Suppressor macrophage (primary cell): ENCODE results near the gene ANKDD1A.

Experiments used
- DNase-seq, 4 experiments: peaks; one replicate each; pipeline ENCODE4 v3.0.0-alpha.2; 2020 to 2022
- total RNA-seq, 17 experiments: gene quantifications; one replicate each; lab custom pipeline; 2026; ENCODE audit warnings: mixed read lengths in 6 of 17, inconsistent platforms in 3 of 17; lab: John Stamatoyannopoulos, UW

ANKDD1A gene
- 1.6 to 11.6 (median 4.1) reads per million in 17 experiments for total RNA-seq

GRCh38 chr15:64911311-64912186 is at the start of gene ANKDD1A:
ANKDD1A (plus strand) TSS chr15:64911902; CDS start chr15:64911931, 29 bp downstream.
- peak; percentile 53 to 78 (median 63) for DNase-seq

GRCh38 chr15:64861960-64862359 is 49.7 kb upstream of the ANKDD1A start:
- no peak for DNase-seq

GRCh38 chr15:64862408-64862807 is 49.3 kb upstream of the ANKDD1A start:
- peak in 1 of 4 experiments; percentile 55 for DNase-seq

GRCh38 chr15:64864068-64864467 is 47.6 kb upstream of the ANKDD1A start:
- no peak for DNase-seq

- peak in 1 of 4 experiments; percentile 2 for DNase-seq
Observed at GRCh38 chr15:64865126-64865997, 46.3 kb upstream of the ANKDD1A start.

GRCh38 chr15:64865998-64866520 is 45.6 kb upstream of the ANKDD1A start:
- DNase-seq, result peak in 1 of 4 experiments; percentile 13

- DNase-seq, result no peak
Observed at GRCh38 chr15:64869501-64869900, 42.2 kb upstream of the ANKDD1A start.

- DNase-seq, result peak in 2 of 4 experiments; percentile 42 to 47
Observed at GRCh38 chr15:64870353-64870752, 41.3 kb upstream of the ANKDD1A start.

GRCh38 chr15:64875641-64876223 is 36.0 kb upstream of the ANKDD1A start:
- DNase-seq, result peak in 2 of 4 experiments; percentile 17 to 47

- DNase-seq, result peak; percentile 89 to 95 (median 94)
Observed at GRCh38 chr15:64877435-64877834, 34.3 kb upstream of the ANKDD1A start.

GRCh38 chr15:64878705-64879104 is 33.0 kb upstream of the ANKDD1A start:
- DNase-seq, result peak; percentile 84 to 92 (median 89)

GRCh38 chr15:64883100-64883581 is 28.6 kb upstream of the ANKDD1A start:
- peak; percentile 87 to 97 (median 92) for DNase-seq

- peak; percentile 96 to 99 (median 98) for DNase-seq
Observed at GRCh38 chr15:64883997-64884511, 27.6 kb upstream of the ANKDD1A start.

- DNase-seq, result peak in 2 of 4 experiments; percentile 71 to 73
Observed at GRCh38 chr15:64884679-64885078, 27.0 kb upstream of the ANKDD1A start.

- DNase-seq, result peak in 1 of 4 experiments; percentile 8
Observed at GRCh38 chr15:64888336-64888735, 23.4 kb upstream of the ANKDD1A start.

- peak in 3 of 4 experiments; percentile 40 to 66 (median 59) for DNase-seq
Observed at GRCh38 chr15:64891561-64891960, 20.1 kb upstream of the ANKDD1A start.

GRCh38 chr15:64892847-64893403 is 18.8 kb upstream of the ANKDD1A start:
- DNase-seq, result peak; percentile 64 to 85 (median 77)

- peak; percentile 97 to 99 (median 98) for DNase-seq
Observed at GRCh38 chr15:64893481-64894394, 18.0 kb upstream of the ANKDD1A start.

GRCh38 chr15:64894395-64895056 is 17.2 kb upstream of the ANKDD1A start:
- DNase-seq, result peak in 2 of 4 experiments; percentile 66 to 71
